ENCODE results near the gene RASA3. TPM values are rescaled to one million over a fixed set of nuclear protein-coding genes. Genes with fewer than 3 reads are reported as not detected.

The RASA3 gene
- total RNA-seq, 2 donors from 2014 or later = 8.6 to 12.5 TPM

DNA sequence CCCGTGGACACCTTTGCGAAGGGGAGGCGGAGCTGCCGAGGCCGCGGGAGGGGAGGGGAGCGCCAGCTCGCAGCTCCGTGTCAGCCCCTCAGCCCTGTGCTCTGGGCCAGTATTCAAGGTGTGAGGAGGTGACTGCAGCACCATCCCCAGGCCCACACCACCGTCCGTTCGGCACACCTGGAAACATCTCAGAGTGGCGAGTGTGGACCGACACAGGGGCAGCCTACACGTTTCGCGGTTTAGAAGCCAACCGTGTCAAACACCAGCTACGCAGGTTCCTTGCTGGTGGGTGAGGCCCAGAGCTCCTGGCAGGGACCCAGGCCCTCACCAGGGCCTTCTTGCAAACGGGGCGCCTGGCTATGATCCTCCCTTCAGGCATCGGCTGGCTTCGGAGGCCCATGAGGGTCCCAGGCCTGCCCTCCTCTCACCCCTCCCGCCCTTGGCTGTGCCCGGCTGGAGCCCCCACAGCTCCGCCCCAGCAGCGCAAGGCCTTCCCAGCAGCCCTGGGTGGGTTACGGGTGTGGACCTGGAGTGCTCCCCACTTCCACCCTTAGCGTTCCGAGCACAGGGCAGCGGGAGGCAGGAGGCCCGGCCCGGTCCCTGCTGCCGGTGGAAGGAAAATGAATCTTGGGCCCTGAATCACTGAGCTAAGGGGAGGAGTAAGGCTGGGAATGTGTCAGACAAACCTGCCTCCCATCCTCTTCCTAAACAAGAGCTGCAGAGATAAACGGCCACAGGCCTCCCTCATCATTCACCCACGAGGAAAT, 159.8 kb downstream of the RASA3 start:
- Histone ChIP-seq H3K27ac (no peak overlapping the region), H3K4me3 (no peak overlapping the region), H3K9me3 (no peaks in the 10 kb centered on the region), H3K27me3 (replicated peaks; ENCODE audit: insufficient read depth) (no peaks in the 10 kb centered on the region), H3K4me1 (replicated peaks) (peaks cover 8% of the 10 kb centered on the region), H3K36me3 (no peaks in the 10 kb centered on the region)
- no peak for DNase-seq (ENCODE audit: low spot score)
- WGBS = 89% methylated on average over 36 of the region's 36 CpGs
- intact Hi-C loops (cut with DNase I) = loop anchor here (10.0 kb wide), 1 partner anchor 162 kb away; the partner anchor contains the start of gene RASA3
- TF ChIP-seq POLR2AphosphoS5 (IDR thresholded peaks at IDR 0.05) = no peak
- TF ChIP-seq, protein P1, sequence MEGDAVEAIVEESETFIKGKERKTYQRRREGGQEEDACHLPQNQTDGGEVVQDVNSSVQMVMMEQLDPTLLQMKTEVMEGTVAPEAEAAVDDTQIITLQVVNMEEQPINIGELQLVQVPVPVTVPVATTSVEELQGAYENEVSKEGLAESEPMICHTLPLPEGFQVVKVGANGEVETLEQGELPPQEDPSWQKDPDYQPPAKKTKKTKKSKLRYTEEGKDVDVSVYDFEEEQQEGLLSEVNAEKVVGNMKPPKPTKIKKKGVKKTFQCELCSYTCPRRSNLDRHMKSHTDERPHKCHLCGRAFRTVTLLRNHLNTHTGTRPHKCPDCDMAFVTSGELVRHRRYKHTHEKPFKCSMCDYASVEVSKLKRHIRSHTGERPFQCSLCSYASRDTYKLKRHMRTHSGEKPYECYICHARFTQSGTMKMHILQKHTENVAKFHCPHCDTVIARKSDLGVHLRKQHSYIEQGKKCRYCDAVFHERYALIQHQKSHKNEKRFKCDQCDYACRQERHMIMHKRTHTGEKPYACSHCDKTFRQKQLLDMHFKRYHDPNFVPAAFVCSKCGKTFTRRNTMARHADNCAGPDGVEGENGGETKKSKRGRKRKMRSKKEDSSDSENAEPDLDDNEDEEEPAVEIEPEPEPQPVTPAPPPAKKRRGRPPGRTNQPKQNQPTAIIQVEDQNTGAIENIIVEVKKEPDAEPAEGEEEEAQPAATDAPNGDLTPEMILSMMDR (IDR thresholded peaks at IDR 0.05) = no peak
- no peak for TF ChIP-seq POLR2A (IDR thresholded peaks at IDR 0.05)

DNA sequence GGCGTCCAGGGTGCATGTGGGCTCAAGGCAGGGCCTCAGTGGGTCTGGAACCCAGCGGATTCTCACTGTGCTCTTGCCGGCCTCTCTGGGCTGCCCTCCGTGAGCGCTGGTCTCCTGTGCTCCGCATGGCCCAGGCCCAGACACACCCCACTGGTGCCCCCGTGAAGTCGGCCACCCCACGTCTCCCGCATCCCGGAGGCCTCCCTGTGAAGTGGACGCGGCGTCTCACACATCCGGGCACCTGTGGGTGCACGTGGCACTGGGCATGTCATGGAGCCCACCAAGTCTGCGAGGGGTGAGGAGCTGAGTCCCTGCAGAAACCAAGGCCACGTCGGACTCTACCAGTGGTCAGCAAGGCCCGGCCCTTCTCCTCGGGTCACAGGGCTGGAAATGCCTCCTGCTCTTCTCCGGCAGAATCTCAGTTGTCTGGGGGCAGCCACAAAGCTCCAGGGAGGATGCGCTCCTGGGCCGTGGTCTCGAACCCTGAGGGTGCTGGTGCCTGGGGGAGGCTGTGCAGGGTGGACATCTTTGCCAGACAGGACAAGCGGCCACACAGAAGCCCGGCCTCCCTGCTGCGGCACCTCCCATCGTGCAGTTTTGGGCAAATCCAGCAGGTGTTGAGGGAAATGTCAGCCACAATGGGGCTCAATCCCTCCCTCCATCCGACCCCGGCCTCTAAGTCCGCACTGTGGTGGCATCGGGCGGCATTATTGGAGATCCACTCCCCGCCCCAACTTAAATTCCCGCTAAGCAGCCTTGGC, 160.8 kb downstream of the RASA3 start:
- DNase-seq (ENCODE audit: low spot score) = no peak
- Histone ChIP-seq H3K36me3 (no peaks in the 10 kb centered on the region), H3K27me3 (replicated peaks; ENCODE audit: insufficient read depth) (no peaks in the 10 kb centered on the region), H3K27ac (peak overlapping the region; percentile 90 to 92), H3K4me1 (replicated peaks) (peaks cover 8% of the 10 kb centered on the region), H3K4me3 (no peak overlapping the region), H3K9me3 (no peaks in the 10 kb centered on the region)
- intact Hi-C loops (cut with DNase I) = loop anchor here (10.0 kb wide), 1 partner anchor 163 kb away; the partner anchor contains the start of gene RASA3
- WGBS = 97% methylated on average over 23 of the region's 36 CpGs
- no peak for TF ChIP-seq POLR2AphosphoS5 (IDR thresholded peaks at IDR 0.05)
- TF ChIP-seq, protein P1 (IDR thresholded peaks at IDR 0.05) = no peak

DNA sequence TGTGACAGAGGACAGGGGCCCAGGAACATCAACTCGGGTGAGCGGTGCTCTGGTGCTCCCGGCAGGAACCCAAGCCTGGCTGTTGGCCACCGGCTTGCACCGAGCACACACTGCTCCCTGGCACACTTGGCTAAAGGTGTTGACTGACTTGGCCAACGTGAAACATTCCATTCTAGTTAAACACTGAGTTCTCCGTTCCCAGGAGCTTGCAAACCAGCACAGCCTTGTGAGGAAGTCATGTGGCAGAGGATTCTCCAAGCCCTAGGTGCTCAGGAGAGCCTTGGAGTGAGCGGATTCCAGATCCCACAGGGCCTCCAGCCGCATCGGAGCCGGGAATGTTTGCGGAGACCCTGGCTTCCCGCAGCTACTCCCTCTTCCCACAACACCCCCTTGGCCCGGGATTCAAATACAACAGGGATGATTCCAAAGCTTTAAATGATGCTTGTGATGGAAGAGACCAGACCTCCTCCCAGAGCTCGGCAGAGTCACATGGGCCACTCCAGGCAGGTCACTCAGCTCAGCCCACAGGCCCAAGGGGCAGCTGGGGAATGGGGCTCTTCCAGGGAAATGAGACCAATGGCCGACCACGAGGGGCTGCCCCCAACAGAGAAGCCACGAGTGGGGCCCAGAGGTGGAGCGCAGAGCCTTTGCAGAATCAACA, 161.5 kb downstream of the RASA3 start:
- peak; percentile 96 for DNase-seq (ENCODE audit: low spot score)
- WGBS = 49% methylated on average over 19 of the region's 19 CpGs
- Histone ChIP-seq H3K27ac (peak overlapping the region; percentile 90 to 92), H3K36me3 (no peaks in the 10 kb centered on the region), H3K4me3 (peak overlapping the region; percentile 6 to 12), H3K9me3 (no peaks in the 10 kb centered on the region), H3K27me3 (replicated peaks; ENCODE audit: insufficient read depth) (no peaks in the 10 kb centered on the region), H3K4me1 (replicated peaks) (peaks cover 8% of the 10 kb centered on the region)
- TF ChIP-seq, protein P1 (IDR thresholded peaks at IDR 0.05) = peak in 1 of 4 experiments; percentile 16
- TF ChIP-seq POLR2AphosphoS5 (IDR thresholded peaks at IDR 0.05) (peak; percentile 98), POLR2A (IDR thresholded peaks at IDR 0.05) (peak; percentile 46)
- intact Hi-C loops (cut with DNase I) = loop anchor here (10.0 kb wide), 1 partner anchor 164 kb away; the partner anchor contains the start of gene RASA3

DNA sequence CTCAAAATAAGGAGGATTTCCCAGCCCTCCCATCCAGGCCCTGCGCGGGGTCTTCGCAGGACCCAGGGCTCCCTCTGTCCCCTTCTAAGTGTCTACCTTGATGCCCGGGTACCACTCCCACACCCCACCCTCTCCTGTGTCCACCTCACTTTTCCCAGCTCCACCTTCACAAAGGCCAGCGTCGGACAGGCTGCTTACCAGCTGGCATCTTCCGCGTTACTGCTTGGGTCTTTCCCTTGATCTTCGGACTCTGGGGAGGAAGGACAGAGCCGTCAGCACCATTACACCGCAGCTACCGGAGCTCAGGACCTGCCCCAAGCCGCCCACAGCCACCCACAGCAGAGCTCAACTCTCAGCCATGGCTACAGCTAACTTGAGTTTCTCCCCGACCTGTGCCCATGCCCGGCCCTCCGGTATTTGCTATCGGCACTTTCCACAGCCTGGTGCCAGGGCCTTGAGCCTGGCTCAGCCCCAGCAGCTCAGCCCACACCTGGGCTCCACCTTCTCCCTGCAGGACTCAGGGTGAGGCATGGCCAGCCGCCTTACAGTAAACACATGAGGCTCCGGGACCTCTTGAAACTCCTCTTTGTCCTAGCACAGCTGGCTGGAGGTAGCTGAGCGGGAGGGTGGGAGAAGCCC, 162.3 kb downstream of the RASA3 start:
- 59% methylated on average over 20 of the region's 20 CpGs for WGBS
- peak; percentile 88 for DNase-seq (ENCODE audit: low spot score)
- TF ChIP-seq POLR2A (IDR thresholded peaks at IDR 0.05) (peak; percentile 8), POLR2AphosphoS5 (IDR thresholded peaks at IDR 0.05) (peak; percentile 50)
- TF ChIP-seq, protein P1 (IDR thresholded peaks at IDR 0.05) = no peak
- Histone ChIP-seq H3K4me1 (replicated peaks) (peaks cover 8% of the 10 kb centered on the region), H3K27me3 (replicated peaks; ENCODE audit: insufficient read depth) (no peaks in the 10 kb centered on the region), H3K4me3 (peak overlapping the region; percentile 6 to 12), H3K9me3 (no peaks in the 10 kb centered on the region), H3K36me3 (no peaks in the 10 kb centered on the region), H3K27ac (peak overlapping the region; percentile 90 to 92)
- intact Hi-C loops (cut with DNase I) = loop anchor here (10.0 kb wide), 1 partner anchor 165 kb away; the partner anchor contains the start of gene RASA3
